ENCODE results near the gene LTK.

The LTK gene

GRCh38 chr15:41513506-41514227 lies at the start of gene LTK:
LTK (minus strand) TSS chr15:41513827; CDS start chr15:41513709, 118 bp downstream.
- TF ChIP-seq Cebpa-rat (IDR thresholded peaks at IDR 0.05), result no peak
- Histone ChIP-seq H4K20me1 (peaks cover 17% of the 10 kb centered on the region), H3K9me3 (no peaks in the 10 kb centered on the region), H3K27ac (no peak within 1 kb of the TSS; the same call in 1 of the 2 replicates), H3K27me3 (peaks cover 29% of the 10 kb centered on the region), H3K4me2 (peak within 1 kb of the TSS; percentile 100), H3K36me3 (peaks cover 23% of the 10 kb centered on the region), H3K9ac (peak within 1 kb of the TSS; percentile 46; the same call in 1 of the 2 replicates), H3K4me1 (peaks cover 50% of the 10 kb centered on the region), H3K4me3 (peak within 1 kb of the TSS; percentile 61)

- TF ChIP-seq Cebpa-rat (IDR thresholded peaks at IDR 0.05), result no peak
- no peaks in the 10 kb centered on the region for H3K9me3 ChIP-seq
- peaks cover 15% of the 10 kb centered on the region for H3K27me3 ChIP-seq
- H4K20me1 ChIP-seq, result peaks cover 11% of the 10 kb centered on the region; the same call in 1 of the 2 replicates
- H3K36me3 ChIP-seq, result no peaks in the 10 kb centered on the region
- no peak overlapping the region for H3K27ac ChIP-seq
- H3K4me3 ChIP-seq, result no peak overlapping the region
- peaks cover 52% of the 10 kb centered on the region for H3K4me1 ChIP-seq
- H3K4me2 ChIP-seq, result no peak overlapping the region
- H3K9ac ChIP-seq, result no peak overlapping the region
Measured at GRCh38 chr15:41562784-41563198, 49.2 kb upstream of the LTK start.

- Histone ChIP-seq H3K27me3 (peaks cover 15% of the 10 kb centered on the region), H4K20me1 (peaks cover 11% of the 10 kb centered on the region; the same call in 1 of the 2 replicates), H3K36me3 (no peaks in the 10 kb centered on the region), H3K9ac (no peak overlapping the region), H3K4me2 (peak overlapping the region; percentile 99; the same call in 1 of the 2 replicates), H3K27ac (no peak overlapping the region), H3K4me1 (peaks cover 58% of the 10 kb centered on the region), H3K9me3 (no peaks in the 10 kb centered on the region), H3K4me3 (no peak overlapping the region)
- no peak for TF ChIP-seq Cebpa-rat (IDR thresholded peaks at IDR 0.05)
Measured at GRCh38 chr15:41562244-41562643, 48.6 kb upstream of the LTK start.

- peaks cover 62% of the 10 kb centered on the region for H3K4me1 ChIP-seq
Measured at GRCh38 chr15:41561777-41562145, 48.1 kb upstream of the LTK start.

GRCh38 chr15:41561104-41561776 lies 47.6 kb upstream of the LTK start:
- Histone ChIP-seq H3K9ac (no peak overlapping the region), H3K4me1 (peaks cover 68% of the 10 kb centered on the region), H3K9me3 (no peaks in the 10 kb centered on the region), H3K27me3 (peaks cover 15% of the 10 kb centered on the region), H3K27ac (no peak overlapping the region), H3K4me3 (no peak overlapping the region), H4K20me1 (peaks cover 11% of the 10 kb centered on the region; the same call in 1 of the 2 replicates), H3K4me2 (peak overlapping the region; percentile 99), H3K36me3 (no peaks in the 10 kb centered on the region)
- no peak for TF ChIP-seq Cebpa-rat (IDR thresholded peaks at IDR 0.05)

More at GRCh38 chr15:41561777-41562145, 48.1 kb upstream of the LTK start:
- H3K9ac ChIP-seq, result no peak overlapping the region
- H3K9me3 ChIP-seq, result no peaks in the 10 kb centered on the region
- no peak for TF ChIP-seq Cebpa-rat (IDR thresholded peaks at IDR 0.05)
- no peak overlapping the region for H3K27ac ChIP-seq
- H3K4me3 ChIP-seq, result no peak overlapping the region
- H3K27me3 ChIP-seq, result peaks cover 15% of the 10 kb centered on the region
- peaks cover 11% of the 10 kb centered on the region; the same call in 1 of the 2 replicates for H4K20me1 ChIP-seq
- no peaks in the 10 kb centered on the region for H3K36me3 ChIP-seq
- peak overlapping the region; percentile 99 for H3K4me2 ChIP-seq

- Histone ChIP-seq H3K9me3 (no peaks in the 10 kb centered on the region), H3K36me3 (no peaks in the 10 kb centered on the region), H3K9ac (no peak overlapping the region), H3K4me2 (peak overlapping the region; percentile 99; the same call in 1 of the 2 replicates), H3K4me1 (peaks cover 72% of the 10 kb centered on the region), H3K27ac (no peak overlapping the region), H3K27me3 (peaks cover 15% of the 10 kb centered on the region), H4K20me1 (peaks cover 11% of the 10 kb centered on the region; the same call in 1 of the 2 replicates), H3K4me3 (no peak overlapping the region)
- TF ChIP-seq Cebpa-rat (IDR thresholded peaks at IDR 0.05), result no peak
Measured at GRCh38 chr15:41560572-41560874, 46.9 kb upstream of the LTK start.

GRCh38 chr15:41559239-41559782 lies 45.7 kb upstream of the LTK start:
- TF ChIP-seq Cebpa-rat (IDR thresholded peaks at IDR 0.05), result no peak
- Histone ChIP-seq H3K4me2 (peak overlapping the region; percentile 99), H3K9ac (peak overlapping the region; percentile 76), H3K27me3 (peaks cover 15% of the 10 kb centered on the region), H3K36me3 (no peaks in the 10 kb centered on the region), H3K27ac (0 out of 2 replicates have a peak overlapping the region, but pooled peaks have one; percentile 4), H3K4me1 (peaks cover 64% of the 10 kb centered on the region), H3K9me3 (no peaks in the 10 kb centered on the region), H4K20me1 (peaks cover 11% of the 10 kb centered on the region; the same call in 1 of the 2 replicates), H3K4me3 (peak overlapping the region; percentile 71)

- no peaks in the 10 kb centered on the region for H3K9me3 ChIP-seq
- TF ChIP-seq Cebpa-rat (IDR thresholded peaks at IDR 0.05), result no peak
- H3K4me1 ChIP-seq, result peaks cover 58% of the 10 kb centered on the region
Measured at GRCh38 chr15:41558400-41559238, 45.0 kb upstream of the LTK start, which contains the start of gene TYRO3. TYRO3 (plus strand) TSS chr15:41559212; CDS start chr15:41559258, 46 bp downstream.

More at GRCh38 chr15:41558400-41559238, 45.0 kb upstream of the LTK start, which contains the start of gene TYRO3:
- Histone ChIP-seq H4K20me1 (peaks cover 11% of the 10 kb centered on the region; the same call in 1 of the 2 replicates), H3K27me3 (peaks cover 15% of the 10 kb centered on the region), H3K9ac (peak within 1 kb of the TSS; percentile 76), H3K4me2 (peak within 1 kb of the TSS; percentile 99), H3K27ac (peak within 1 kb of the TSS; percentile 4; the same call in 1 of the 2 replicates), H3K36me3 (no peaks in the 10 kb centered on the region), H3K4me3 (peak within 1 kb of the TSS; percentile 71)
